ENCODE results near the gene USP36.

GRCh38 chr17:78834571-78834970 lies 6.0 kb downstream of the USP36 start:
- TF ChIP-seq TAF1 (IDR thresholded peaks at IDR 0.05; ENCODE audit: low read depth) (no peak), TEAD4 (IDR thresholded peaks at IDR 0.05) (no peak), EP300 (IDR thresholded peaks at IDR 0.05; ENCODE audit: borderline replicate concordance) (no peak), YY1 (IDR thresholded peaks at IDR 0.05; ENCODE audit: low read depth) (no peak), RAD21 (IDR thresholded peaks at IDR 0.05; ENCODE audit: low read depth) (no peak), REST (IDR thresholded peaks at IDR 0.05; ENCODE audit: low read depth) (no peak), EGR1 (IDR thresholded peaks at IDR 0.05) (no peak), TCF12 (IDR thresholded peaks at IDR 0.05; ENCODE audit: low read depth) (no peak), FOXM1 (IDR thresholded peaks at IDR 0.05; ENCODE audit: borderline replicate concordance, low read depth) (no peak), CEBPB (IDR thresholded peaks at IDR 0.05) (no peak), MAX (IDR thresholded peaks at IDR 0.05) (no peak), NFIC (IDR thresholded peaks at IDR 0.05) (no peak)

All from Ishikawa (cell line).